Measurements from ENCODE around the gene DNAJC5. TPM values are rescaled to one million over a fixed set of nuclear protein-coding genes. Genes with fewer than 3 reads are reported as not detected.
A peak's percentile ranks its signal among the peaks of the same experiment; 100 is the strongest.

The DNAJC5 gene
- total RNA-seq, 3 donors from 2014 or later: 57.5 to 65.9 (median 65.4) TPM

DNA sequence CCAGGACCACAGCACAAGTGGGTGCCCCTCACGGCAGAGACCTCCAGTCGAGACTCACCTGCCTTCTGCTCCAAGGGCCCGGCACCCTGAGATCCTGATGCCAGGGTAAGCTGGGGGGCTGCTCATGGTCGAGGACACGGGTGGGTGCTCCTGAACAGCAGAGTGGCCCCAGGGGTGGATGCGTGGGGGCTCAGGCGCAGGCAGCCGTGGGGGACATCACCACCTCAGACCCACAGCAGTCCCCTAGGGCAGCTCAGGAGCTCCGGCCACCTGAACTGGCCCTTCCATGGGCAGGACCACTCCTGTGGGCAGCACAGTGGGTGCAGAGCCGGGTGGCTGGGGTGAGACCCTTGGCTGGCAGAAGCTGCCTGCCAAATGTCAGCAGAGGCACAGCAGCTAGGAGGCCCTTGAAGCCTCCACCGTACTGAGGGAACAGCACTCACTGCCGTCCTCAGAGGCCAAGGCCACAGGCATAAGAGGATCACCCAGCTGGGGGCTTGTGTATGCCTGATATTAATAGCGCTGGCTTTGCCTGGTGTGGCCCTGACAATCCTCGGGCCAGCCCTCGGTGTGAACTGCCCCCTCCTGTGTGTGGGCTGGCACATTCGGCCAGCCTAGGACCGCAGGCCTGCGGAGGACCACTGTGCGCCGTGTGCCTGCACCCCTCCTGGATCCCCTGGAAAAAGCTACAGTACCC, 55.9 kb downstream of the DNAJC5 start:
- ATAC-seq: no peak
- TF ChIP-seq, protein P1, sequence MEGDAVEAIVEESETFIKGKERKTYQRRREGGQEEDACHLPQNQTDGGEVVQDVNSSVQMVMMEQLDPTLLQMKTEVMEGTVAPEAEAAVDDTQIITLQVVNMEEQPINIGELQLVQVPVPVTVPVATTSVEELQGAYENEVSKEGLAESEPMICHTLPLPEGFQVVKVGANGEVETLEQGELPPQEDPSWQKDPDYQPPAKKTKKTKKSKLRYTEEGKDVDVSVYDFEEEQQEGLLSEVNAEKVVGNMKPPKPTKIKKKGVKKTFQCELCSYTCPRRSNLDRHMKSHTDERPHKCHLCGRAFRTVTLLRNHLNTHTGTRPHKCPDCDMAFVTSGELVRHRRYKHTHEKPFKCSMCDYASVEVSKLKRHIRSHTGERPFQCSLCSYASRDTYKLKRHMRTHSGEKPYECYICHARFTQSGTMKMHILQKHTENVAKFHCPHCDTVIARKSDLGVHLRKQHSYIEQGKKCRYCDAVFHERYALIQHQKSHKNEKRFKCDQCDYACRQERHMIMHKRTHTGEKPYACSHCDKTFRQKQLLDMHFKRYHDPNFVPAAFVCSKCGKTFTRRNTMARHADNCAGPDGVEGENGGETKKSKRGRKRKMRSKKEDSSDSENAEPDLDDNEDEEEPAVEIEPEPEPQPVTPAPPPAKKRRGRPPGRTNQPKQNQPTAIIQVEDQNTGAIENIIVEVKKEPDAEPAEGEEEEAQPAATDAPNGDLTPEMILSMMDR (IDR thresholded peaks at IDR 0.05): no peak
- H3K4me1 ChIP-seq (ENCODE audit: low read depth): peaks cover 67% of the 10 kb centered on the region
- no peak overlapping the region for H3K4me3 ChIP-seq
- no peaks in the 10 kb centered on the region for H3K9me3 ChIP-seq
- H3K36me3 ChIP-seq (ENCODE audit: low read depth): no peaks in the 10 kb centered on the region
- intact Hi-C loops (cut with DNase I, micrococcal nuclease): no loop called here
- peak in 1 of 3 donors; percentile 58 for DNase-seq

DNA sequence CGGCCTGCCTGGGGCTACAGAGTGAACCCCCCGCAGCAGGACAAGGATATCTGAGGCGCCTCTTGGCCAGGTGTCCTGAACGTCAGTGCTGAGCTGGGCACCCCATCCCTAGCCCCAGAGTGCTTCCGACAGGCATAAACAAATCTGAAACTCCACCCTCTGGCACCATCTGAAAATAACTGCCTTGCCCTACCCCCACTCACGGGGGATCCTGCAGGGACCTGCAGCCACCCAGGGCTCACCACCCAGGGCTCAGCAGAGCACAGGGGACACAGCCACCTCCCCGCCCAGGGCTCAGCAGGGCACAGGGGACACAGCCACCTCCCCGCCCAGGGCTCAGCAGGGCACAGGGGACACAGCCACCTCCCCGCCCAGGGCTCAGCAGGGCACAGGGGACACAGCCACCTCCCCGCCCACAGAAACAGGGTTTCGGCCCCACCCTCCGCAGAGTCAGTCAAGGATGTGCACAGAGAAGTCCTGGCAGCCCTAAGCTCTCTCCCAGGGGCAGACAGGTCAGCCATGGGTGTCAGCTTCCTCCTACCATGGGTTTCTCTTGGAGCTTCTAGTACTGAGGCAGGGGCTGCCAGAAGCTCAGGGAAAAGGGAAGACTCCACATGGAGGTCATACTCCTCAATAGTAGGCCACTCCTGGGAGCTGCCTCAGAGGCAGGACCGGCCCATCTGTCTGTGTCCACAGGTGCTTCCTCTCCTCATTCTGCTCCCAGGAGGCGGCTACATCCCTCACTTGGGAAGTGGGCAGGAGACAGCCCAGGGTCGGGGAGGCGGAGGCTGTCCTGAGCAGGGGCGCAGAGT, 56.7 kb downstream of the DNAJC5 start:
- DNase-seq (peak; percentile 70 to 79 (median 76)), ATAC-seq (peak; percentile 34)
- intact Hi-C loops (cut with DNase I, micrococcal nuclease): no loop called here
- H3K4me3 ChIP-seq: no peak overlapping the region
- H3K36me3 ChIP-seq (ENCODE audit: low read depth): no peaks in the 10 kb centered on the region
- H3K4me1 ChIP-seq (ENCODE audit: low read depth): peaks cover 67% of the 10 kb centered on the region
- H3K9me3 ChIP-seq: no peaks in the 10 kb centered on the region
- TF ChIP-seq, protein P1 (IDR thresholded peaks at IDR 0.05): no peak

DNA sequence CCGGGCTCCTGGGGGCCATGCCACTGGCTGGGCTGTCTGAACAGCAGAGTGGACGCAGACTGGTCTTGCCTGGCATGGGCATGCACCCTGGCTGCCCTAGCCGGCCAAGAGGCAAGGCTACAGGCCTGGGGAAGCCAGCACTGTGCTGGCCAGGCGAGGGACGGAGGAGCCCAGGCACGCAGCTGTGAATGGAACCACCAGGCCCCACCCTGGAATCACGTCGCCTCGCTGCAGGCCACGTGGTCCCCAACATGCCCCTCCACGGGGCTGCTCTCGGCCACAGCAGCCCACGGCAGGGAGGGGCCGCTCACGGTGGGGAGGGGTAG, 57.2 kb downstream of the DNAJC5 start:
- no peak for ATAC-seq
- H3K36me3 ChIP-seq (ENCODE audit: low read depth): no peaks in the 10 kb centered on the region
- no peak overlapping the region for H3K4me3 ChIP-seq
- intact Hi-C loops (cut with DNase I, micrococcal nuclease): no loop called here
- TF ChIP-seq, protein P1 (IDR thresholded peaks at IDR 0.05): no peak
- peak in 2 of 3 donors; percentile 51 to 58 for DNase-seq
- no peaks in the 10 kb centered on the region for H3K9me3 ChIP-seq
- peaks cover 71% of the 10 kb centered on the region for H3K4me1 ChIP-seq (ENCODE audit: low read depth)

DNA sequence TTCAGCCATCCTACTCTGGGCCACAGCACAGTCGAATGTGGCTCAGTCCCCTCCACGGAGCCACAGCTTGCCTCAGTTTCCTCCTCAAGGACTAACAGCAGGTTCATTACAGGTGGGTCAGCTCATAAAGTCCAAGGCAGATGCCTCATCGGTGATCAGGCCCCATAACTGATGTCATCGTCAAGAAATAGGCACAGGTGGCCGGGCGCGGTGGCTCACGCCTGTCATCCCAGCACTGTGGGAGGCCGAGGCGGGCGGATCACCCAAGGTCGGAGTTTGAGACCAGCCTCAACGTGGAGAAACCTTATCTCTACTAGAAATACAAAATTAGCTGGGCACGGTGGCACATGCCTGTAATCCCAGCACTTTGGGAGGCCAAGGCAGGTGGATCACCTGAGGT, 57.8 kb downstream of the DNAJC5 start:
- H3K4me1 ChIP-seq (ENCODE audit: low read depth): peaks cover 75% of the 10 kb centered on the region
- no peak overlapping the region for H3K4me3 ChIP-seq
- ATAC-seq (no peak), DNase-seq (peak in 2 of 3 donors; percentile 53 to 59)
- H3K36me3 ChIP-seq (ENCODE audit: low read depth): no peaks in the 10 kb centered on the region
- TF ChIP-seq, protein P1 (IDR thresholded peaks at IDR 0.05): no peak
- intact Hi-C loops (cut with DNase I, micrococcal nuclease): no loop called here
- H3K9me3 ChIP-seq: no peaks in the 10 kb centered on the region

DNA sequence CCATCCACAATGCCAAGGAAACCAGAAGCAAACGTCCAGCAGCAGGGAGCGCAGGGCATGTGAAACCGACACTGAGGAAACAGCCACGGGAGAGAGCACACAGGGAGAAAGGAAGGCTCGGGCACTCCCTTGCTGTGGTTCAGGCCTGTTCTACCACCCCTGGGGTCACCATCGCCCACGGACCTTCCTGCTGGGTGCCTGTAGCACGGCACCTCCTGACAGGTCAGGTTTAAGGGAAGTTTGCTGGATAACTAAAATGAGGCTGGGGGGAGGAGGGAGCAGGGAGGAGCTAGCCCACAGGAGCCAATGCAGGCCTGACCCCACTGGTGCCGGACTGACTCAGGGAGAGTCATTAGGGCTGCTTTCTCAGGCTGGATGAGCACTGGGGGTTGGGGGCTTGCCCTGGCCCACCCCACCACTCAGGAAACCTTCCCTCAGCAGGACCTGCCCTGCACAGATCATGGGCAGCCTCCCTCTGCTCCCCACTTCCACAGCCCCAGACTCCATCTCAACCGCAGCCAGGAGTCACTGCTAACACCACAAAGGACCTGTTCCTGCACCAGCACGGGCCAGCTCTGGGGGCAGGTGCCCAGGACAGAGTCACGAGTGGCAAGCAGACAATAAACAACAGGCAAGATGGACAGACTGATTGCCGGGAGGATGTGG, 59.0 kb downstream of the DNAJC5 start:
- no peak overlapping the region for H3K4me3 ChIP-seq
- no peak for ATAC-seq
- TF ChIP-seq, protein P1 (IDR thresholded peaks at IDR 0.05): no peak

More for the DNA sequence above, 59.0 kb downstream of the DNAJC5 start:
- peaks cover 67% of the 10 kb centered on the region for H3K4me1 ChIP-seq (ENCODE audit: low read depth)
- intact Hi-C loops (cut with DNase I, micrococcal nuclease): no loop called here
- no peaks in the 10 kb centered on the region for H3K36me3 ChIP-seq (ENCODE audit: low read depth)
- no peaks in the 10 kb centered on the region for H3K9me3 ChIP-seq
- no peak for DNase-seq
